ENCODE results near the gene PACSIN2.
"Not testable (repeated sequence)": the region's sequence is repeated elsewhere in the genome, so short reads cannot be mapped to it uniquely, and the experiment has no call there.

PACSIN2 gene

DNA sequence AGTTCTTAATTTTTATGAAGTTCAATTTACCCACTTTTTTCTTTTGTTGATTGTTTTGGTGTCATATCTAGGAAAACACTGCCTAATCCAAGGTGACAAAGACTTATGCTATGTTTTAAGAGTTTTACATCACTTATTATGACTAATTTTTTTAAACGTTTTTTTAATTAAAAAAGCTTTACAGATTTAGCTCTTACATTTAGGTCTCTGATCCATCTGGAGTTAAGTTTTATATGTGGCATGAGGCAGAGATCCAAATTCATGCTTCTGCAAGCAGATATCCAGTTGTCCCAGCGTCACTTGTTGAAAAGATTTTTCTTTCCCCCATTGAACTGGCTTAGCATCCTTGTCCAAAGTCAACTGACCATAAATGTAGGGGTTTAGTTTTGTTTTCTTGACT is 72.6 kb downstream of the PACSIN2 start:
- no peak for DNase-seq

GRCh38 chr22:42939941-42940653 is 74.9 kb downstream of the PACSIN2 start:
- DNase-seq: no peak

DNA sequence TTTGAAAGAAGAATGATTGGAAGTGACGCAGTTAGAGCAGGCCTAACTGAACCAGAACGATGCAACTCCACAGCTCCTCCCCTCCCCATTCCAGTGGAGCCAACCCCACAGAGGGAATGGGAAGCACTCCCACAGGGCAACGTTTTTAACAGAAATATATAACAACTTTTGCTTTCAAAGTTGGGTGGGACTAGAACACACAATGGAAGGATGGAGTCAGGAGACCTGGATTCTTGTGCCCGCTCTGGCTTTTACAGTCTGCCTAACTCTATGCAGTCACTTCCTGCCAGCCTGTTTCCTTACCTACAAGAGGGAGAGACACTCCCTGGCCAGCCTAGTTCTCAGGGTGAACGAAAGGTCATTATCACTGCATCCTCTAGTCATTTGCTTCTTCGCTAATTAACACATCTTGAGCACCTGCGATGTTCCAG is 75.5 kb downstream of the PACSIN2 start:
- DNase-seq: no peak

DNA sequence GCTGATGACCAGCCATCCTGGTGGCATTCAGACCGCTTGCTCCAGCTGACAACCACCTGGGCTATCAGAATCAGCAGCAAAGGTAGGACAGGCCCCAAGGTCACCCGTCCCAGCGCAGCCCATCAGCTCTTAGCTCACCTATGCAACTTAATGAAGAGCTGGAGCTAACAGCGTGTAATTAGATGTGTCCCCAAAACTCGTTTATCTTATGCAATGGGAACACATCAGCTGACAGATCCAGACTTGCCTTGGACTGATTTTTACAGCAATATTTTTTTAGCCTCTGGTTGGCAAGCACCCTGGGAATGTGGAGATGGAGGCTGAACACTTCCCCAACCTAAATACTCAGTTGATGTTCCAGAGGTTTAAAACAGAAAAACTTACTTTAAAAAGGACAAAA is 76.0 kb downstream of the PACSIN2 start:
- DNase-seq: no peak

DNA sequence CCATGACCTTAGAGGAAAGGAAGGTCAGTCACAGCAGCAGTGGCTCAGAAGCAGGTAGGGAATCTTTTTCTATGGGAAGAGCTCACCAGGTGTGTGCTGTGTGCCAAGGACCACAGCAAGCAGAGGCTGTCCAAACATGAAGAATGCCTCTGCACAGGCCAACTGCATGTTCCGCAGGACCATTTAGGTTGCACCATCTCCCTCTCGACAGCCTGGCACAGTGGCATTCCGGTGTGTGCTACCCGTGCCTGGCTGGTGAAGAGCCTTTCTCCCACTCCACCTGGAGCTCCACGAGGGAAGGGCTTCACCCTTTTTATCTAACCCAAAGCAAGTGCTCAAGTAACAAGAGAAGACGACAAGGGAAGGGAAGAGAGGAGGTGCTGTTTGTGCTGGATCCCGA is 76.5 kb downstream of the PACSIN2 start:
- no peak for DNase-seq

DNA sequence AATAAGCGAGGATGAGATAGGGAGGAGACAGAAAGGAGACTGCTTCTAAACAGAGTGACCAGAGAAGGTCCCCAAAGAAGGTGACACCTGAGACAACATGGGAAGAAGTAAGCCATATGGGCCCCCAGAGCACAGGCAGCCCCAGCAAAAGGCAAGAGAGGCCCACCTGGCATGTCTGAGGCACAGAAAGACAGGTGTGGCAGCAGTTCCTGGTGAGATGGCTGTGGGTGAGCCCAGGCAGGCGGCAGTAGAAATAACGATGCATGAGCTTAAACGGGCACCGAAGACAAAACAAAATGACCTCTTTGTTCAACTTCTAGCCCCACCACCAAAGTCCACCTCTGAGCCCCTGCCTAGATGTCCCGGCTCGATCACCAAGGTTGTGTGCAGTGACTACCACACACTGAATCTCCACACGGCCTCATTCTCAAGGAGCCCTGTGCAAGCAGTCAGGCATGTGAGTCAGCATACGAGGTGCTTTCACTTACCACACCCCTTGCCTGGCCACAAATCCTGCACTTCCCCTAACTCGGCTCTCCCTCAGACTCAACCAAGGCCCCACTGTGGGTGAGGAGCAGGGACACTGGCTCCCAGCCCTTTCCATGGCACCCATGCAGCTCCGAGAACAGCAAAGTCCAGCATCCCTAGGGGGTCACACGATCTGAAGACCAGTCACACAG is 77.6 kb downstream of the PACSIN2 start:
- DNase-seq: no peak

GRCh38 chr22:42936680-42937079 is 78.3 kb downstream of the PACSIN2 start:
- DNase-seq: not testable (repeated sequence)

DNA sequence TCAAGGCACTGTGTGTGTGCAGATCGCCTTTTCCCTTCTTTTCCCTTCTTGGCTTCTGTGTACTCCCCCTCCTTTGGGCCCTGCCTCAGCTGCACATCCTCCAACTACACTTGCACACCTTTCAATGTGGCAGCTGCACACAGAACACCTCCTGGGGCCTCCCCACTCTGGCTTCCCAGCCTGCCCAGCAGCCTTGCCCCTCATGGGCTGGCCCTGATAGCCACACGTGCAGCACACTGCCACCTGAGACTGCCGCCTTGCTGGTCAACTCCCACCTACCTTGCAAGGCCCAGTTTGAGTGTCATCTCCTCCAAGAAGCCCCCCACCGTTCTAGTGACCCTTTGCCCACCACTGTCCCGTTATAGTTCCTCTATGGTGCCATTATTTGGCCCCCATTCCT is 80.6 kb downstream of the PACSIN2 start:
- no peak for DNase-seq

GRCh38 chr22:42933485-42934091 is 81.4 kb downstream of the PACSIN2 start:
- no peak for DNase-seq

DNA sequence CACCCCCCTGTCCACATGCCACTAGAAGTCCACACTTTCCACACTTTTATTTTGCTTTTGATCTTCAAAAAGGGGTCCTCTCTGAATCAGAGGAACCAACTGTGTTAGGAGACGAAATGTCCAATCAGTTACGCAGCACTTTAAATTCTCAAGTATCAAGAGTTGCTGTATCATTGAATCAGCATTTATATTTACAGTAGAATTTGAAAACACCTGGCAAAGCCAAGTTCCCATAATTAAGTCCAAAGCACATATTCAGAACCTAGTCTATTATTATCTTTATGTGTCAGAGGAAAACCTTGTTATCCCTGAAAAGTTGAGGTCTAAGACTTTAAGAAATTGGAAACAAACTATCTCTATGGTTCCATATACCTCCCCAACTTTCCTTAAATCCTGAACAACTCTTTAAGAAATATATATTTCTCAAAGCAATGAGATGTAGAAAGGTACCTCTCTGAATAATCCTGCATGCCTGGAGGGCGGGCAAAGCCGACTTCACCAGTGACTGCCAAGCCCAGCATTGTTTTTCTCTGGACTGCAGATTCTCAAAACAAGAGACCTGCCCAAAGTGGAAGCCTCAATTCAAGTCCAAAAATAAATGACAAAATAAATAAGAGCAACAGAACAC is 82.0 kb downstream of the PACSIN2 start:
- DNase-seq: no peak

DNA sequence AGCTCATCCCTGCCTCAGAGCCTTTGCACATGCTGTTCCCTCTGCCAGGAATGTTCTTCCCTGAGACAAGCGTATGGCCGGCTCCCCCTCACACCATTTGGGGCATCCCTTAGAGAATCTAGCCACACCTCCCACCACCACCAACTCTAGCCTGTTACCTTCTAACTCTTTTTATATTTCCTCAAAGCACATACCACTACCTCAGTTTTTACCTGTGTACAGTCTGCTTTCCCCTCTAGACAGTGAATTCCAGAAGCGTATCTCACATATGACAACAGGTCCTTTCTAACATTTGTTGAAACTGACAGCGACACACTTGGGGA is 82.8 kb downstream of the PACSIN2 start:
- no peak for DNase-seq

DNA sequence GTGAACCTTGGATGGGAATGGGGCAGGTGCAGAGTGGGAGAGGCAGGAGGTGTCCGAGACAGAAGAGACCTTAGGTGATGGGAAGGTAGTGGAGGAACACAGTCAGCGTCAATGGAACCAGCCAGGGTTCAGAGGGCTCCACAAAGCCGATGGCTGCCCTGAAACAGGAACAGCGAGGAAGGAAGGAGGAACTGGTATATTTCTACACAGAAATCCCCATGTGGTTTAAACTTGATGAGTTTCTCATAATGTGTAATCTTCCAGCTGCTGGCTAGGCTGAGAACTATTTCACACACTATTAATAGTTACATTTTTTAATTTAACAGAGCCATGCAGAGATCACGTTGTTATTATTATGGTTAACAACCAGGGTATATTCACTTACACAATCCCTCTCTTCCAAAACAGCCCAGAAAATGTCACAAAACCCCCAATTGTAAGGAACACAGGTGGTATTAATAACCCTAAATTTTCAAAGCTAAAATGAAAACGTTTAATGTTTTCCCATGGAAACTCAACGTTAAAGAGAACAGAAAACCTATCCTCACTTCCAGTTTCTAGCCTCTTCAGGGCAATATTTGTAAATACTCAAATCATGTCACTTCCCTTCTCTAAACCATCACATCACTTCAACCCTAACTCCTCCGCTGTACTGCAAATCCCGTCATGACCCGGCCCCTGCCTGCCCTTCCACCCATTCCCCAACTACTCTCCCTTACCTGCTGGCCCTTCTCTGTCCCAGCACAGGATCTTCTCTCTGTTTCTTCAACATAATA is 83.3 kb downstream of the PACSIN2 start:
- no peak for DNase-seq

DNA sequence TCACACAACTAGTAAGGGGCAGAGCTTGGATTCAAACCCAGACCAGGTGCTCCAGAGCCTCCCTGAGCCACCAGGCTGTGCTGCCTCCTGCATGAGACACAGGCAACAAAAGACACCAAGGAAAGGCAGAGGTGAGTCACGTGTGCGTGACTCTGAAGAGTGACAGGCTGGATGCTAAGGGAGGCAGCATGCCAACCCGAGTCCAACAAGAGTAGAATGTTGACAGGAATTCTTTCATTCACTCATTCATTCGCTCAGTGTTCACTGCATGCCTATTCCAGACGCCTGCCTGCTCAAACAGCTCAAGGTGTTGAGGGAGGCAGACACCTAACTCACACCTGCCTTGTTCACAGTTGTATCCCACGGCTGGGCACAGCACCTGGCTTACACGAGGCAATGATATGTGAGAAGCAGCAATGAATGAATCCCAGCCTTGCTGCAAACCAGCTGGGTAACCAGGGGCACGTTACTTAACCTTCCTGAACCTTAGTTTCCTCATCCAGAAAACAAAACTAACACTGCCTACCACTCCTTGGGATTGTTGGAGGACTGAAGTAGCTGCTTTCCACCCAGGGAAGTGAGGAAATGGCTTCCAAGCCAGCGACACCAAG is 84.0 kb downstream of the PACSIN2 start:
- no peak for DNase-seq

GRCh38 chr22:42929838-42930155 is 85.2 kb downstream of the PACSIN2 start:
- DNase-seq: no peak

GRCh38 chr22:42928969-42929837 is 85.7 kb downstream of the PACSIN2 start:
- no peak for DNase-seq

DNA sequence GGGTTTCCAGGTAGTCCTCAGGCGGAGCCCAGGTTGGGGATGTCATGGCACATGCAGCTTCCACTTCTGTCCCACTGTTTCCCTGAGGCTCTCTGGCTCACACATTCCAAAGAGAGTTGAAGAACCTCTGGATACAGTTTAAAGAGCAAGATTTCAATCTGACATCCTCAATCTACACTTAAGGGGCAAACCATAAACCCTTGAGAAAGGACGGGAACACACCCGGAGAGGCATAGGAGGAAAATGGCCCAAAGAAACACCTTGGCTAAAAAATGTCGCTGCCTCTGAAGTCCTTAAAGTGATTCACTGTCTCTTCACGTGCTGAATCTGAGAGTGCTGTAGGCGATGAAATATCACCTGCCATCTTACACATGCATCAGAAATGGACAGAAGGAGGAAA is 87.0 kb downstream of the PACSIN2 start:
- no peak for DNase-seq

DNA sequence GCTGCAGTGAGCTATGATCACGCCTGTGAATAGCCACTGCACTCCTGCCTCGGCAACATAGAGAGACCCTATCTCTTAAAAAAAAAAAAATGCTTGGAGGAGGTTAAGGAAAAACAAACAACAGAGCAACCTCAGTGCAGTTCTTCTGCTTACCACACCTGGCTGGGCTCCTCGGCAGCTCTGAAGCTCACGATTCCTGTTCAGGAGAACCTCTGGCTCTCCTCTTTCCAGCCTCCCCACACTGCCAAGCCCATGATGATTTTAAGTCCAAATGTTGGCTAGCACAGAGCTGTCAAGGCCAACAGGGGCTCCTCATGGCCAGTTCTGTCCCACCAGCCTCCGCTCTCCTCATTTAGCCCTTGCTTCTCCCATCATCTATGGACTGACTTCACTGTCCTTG is 88.2 kb downstream of the PACSIN2 start:
- no peak for DNase-seq

GRCh38 chr22:42926104-42926503 is 88.8 kb downstream of the PACSIN2 start:
- no peak for DNase-seq

GRCh38 chr22:42925598-42925997 is 89.4 kb downstream of the PACSIN2 start:
- DNase-seq: no peak

DNA sequence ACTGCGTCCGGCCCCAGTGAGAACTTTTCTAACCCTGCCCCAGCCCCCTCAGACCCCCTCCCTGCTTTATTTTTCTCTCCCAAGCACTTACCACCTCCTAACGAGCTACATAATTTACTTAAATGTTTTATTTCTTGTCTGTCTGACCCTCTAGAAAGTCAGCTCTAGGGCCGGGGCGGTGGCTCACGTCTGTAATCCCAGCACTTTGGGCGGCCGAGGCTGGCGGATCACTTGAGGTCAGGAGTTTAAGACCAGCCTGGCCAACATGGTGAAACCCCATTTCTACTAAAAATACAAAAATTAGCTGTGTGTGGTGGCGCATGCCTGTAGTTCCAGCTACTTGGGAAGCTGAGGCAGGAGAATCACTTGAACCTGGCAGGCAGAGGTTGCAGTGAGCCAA is 89.9 kb downstream of the PACSIN2 start:
- not testable (repeated sequence) for DNase-seq

- DNase-seq: no peak
Measured at GRCh38 chr22:42924436-42924835, 90.5 kb downstream of the PACSIN2 start.
